ENCODE measurements around the gene ZMIZ1.
"Not testable (repeated sequence)": the region's sequence is repeated elsewhere in the genome, so short reads cannot be mapped to it uniquely, and the experiment has no call there.

The ZMIZ1 gene

GRCh38 chr10:79274279-79275104 lies 205.7 kb downstream of the ZMIZ1 start:
- DNase-seq, result peak; percentile 53

- DNase-seq, result no peak
These were observed 206.3 kb downstream of the ZMIZ1 start for GRCh38 chr10:79275105-79275430.

GRCh38 chr10:79275431-79275851 lies 206.7 kb downstream of the ZMIZ1 start:
- no peak for DNase-seq

GRCh38 chr10:79277579-79278269 lies 209.0 kb downstream of the ZMIZ1 start:
- no peak for DNase-seq

GRCh38 chr10:79279047-79279446 lies 210.3 kb downstream of the ZMIZ1 start:
- not testable (repeated sequence) for DNase-seq

GRCh38 chr10:79280956-79281355 lies 212.2 kb downstream of the ZMIZ1 start:
- DNase-seq, result no peak

- no peak for DNase-seq
These were observed 213.6 kb downstream of the ZMIZ1 start for GRCh38 chr10:79282388-79282787.

- DNase-seq, result no peak
These were observed 214.8 kb downstream of the ZMIZ1 start for GRCh38 chr10:79283616-79284015.

GRCh38 chr10:79284158-79284871 lies 215.5 kb downstream of the ZMIZ1 start:
- no peak for DNase-seq

- no peak for DNase-seq
These were observed 216.8 kb downstream of the ZMIZ1 start for GRCh38 chr10:79285315-79286197.

- DNase-seq, result peak; percentile 43
These were observed 217.7 kb downstream of the ZMIZ1 start for GRCh38 chr10:79286318-79286951.

GRCh38 chr10:79287973-79288723 lies 219.4 kb downstream of the ZMIZ1 start:
- DNase-seq, result no peak

- no peak for DNase-seq
These were observed 221.0 kb downstream of the ZMIZ1 start for GRCh38 chr10:79289801-79290200.

GRCh38 chr10:79292026-79292766 lies 223.4 kb downstream of the ZMIZ1 start:
- DNase-seq, result no peak

- DNase-seq, result no peak
These were observed 224.4 kb downstream of the ZMIZ1 start for GRCh38 chr10:79292891-79293746.

- DNase-seq, result peak; percentile 31
These were observed 225.2 kb downstream of the ZMIZ1 start for GRCh38 chr10:79293841-79294581.

GRCh38 chr10:79295563-79295962 lies 226.8 kb downstream of the ZMIZ1 start:
- DNase-seq, result no peak

GRCh38 chr10:79296431-79296830 lies 227.7 kb downstream of the ZMIZ1 start:
- DNase-seq, result no peak
